ENCODE results near the gene BORCS5.

GRCh38 chr12:12315838-12316237, 41.0 kb upstream of the BORCS5 start:
- TF ChIP-seq CTCF (IDR thresholded peaks at IDR 0.05 in 8 of 11, conservative IDR thresholded peaks at IDR 0.05 in 3 of 11) (no peak), POLR2AphosphoS5 (IDR thresholded peaks at IDR 0.05) (no peak), POLR2A (IDR thresholded peaks at IDR 0.05) (no peak)
